Fibroblast of skin of left quadriceps (primary cell): Measurements from ENCODE around the gene KCND2.
"Not testable (repeated sequence)": the region's sequence is repeated elsewhere in the genome, so short reads cannot be mapped to it uniquely, and the experiment has no call there.

ENCODE experiments used
- DNase-seq, 2 experiments: peaks; one replicate each; pipeline ENCODE4 v3.0.0-alpha.2; 2013; ENCODE audit warnings: low read depth in 2 of 2

The KCND2 gene

GRCh38 chr7:120743128-120743527 is 470.2 kb downstream of the KCND2 start:
- no peak for DNase-seq

DNA sequence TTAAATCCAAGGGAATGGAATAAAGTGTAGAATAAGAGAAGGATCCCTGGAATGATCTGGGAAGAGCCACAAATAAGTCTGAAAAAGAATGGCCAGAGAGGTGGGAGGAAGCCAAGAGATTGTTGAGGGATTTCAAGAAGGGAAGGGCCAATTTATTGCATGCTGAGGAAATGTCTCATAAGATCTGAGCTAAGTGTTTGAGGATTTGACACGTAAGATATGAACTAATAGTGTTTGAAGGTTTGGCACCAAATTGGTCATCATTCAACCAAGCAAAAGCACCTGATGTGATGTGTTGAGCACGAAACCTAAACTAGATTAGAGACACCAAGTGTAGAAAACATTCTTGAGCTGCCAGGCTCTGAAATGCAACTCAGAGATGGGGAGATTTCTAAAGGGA is 487.1 kb downstream of the KCND2 start:
- no peak for DNase-seq

GRCh38 chr7:120760851-120761250 is 487.9 kb downstream of the KCND2 start:
- DNase-seq, result no peak

DNA sequence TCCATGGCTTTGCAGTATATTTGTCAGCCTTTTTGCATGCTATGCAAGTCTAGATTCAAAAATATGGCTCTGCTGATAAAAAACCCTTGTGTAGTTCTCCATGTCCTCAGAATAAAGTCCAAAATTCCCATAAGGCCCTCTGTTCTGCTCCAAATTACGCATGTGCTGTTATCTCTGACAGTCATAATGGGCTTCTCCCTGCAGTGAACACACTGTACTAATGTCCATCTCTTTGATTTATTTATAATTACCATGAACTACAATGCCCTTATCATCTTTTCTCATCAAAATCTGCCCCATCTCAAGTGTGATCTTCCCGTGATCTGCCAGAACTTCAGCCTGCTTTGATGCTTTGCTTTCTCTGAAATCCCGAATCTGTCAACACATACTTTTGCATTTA is 497.2 kb downstream of the KCND2 start:
- DNase-seq, result no peak

DNA sequence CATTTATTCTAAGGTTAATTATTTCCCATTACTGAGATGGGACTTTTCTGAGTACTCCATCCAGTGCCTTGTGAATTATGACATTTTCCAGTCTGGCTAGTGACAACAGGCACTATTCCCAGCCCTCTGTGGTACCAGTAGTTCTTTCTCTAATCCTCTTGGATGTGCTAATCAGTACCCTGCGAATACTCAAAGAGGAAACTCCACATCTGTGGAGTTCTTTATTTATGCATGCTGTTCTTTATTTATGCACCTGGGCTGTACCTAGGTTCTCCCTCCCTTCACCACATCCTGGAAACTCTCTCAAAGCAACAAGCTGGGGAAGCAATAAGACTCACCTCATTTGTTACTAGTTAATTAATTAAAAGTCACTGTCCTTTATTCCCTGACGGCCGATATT is 501.5 kb downstream of the KCND2 start:
- no peak for DNase-seq

DNA sequence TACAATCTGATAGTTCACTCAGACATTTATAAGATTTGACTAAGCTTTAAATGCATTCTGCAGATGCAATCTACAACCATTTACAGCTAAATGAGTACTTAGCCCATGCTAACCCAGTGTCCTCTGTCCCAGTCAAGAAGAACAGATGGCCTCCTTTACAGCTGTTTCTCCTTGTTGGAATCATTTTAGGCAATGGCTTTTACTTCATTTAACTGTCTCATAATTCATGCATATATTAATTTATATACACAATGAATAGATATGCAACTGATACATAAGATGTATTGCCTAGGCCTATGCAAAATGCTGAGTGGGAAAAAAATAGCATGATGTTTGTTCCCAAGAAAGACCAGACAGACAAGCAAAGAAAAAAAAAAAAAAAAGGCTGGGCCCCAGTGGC is 502.8 kb downstream of the KCND2 start:
- no peak for DNase-seq

- not testable (repeated sequence) for DNase-seq
Measured at GRCh38 chr7:120779078-120779477, 506.1 kb downstream of the KCND2 start.

GRCh38 chr7:120780451-120780850 is 507.5 kb downstream of the KCND2 start:
- DNase-seq, result not testable (repeated sequence)

DNA sequence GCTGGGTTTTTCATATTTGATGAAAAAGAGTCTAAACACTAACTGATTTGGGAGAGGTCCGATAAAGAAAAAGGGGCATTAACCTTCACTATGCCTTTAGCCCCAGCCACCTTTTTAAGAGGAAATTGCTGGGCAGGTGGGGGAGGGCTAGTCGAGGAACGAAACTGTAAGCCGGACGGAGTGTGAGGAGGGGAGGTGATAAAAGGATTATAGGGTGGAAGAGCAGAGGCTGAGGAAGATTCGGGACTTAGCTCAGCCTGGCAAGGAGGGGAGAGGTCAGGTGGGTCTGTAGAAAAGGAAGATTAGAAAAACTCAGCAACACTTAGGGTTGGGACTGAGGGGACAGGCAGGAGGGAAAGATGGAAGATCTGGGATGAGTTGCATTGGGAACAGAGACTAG is 508.0 kb downstream of the KCND2 start:
- DNase-seq, result no peak

- DNase-seq, result not testable (repeated sequence)
Measured at GRCh38 chr7:120781924-120782323, 508.9 kb downstream of the KCND2 start.

GRCh38 chr7:120783273-120783672 is 510.3 kb downstream of the KCND2 start:
- DNase-seq, result no peak

DNA sequence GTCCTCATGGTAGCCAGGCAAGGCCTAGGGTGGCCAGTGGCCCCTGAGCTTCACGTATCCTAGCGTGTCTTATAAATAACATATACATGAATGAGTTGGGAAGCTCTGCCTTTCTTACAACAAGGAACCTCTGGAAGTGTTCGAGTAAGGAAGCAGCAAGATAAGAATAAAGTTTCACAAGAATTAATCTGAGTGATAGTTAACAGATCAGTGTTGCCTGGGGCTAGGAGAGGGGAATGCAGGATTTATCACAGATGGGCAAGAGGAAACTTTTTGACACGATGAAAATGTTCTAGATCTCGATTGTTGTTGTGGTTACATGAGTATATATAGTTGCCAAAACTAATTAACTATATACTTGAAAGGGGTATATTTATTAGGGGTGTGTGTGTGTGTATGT is 510.7 kb downstream of the KCND2 start:
- no peak for DNase-seq

GRCh38 chr7:120785095-120785494 is 512.1 kb downstream of the KCND2 start:
- DNase-seq, result no peak

GRCh38 chr7:120792091-120792860 is 519.3 kb downstream of the KCND2 start:
- peak; percentile 29 to 36 for DNase-seq

- no peak for DNase-seq
Measured at GRCh38 chr7:120792861-120793130, 519.8 kb downstream of the KCND2 start.

DNA sequence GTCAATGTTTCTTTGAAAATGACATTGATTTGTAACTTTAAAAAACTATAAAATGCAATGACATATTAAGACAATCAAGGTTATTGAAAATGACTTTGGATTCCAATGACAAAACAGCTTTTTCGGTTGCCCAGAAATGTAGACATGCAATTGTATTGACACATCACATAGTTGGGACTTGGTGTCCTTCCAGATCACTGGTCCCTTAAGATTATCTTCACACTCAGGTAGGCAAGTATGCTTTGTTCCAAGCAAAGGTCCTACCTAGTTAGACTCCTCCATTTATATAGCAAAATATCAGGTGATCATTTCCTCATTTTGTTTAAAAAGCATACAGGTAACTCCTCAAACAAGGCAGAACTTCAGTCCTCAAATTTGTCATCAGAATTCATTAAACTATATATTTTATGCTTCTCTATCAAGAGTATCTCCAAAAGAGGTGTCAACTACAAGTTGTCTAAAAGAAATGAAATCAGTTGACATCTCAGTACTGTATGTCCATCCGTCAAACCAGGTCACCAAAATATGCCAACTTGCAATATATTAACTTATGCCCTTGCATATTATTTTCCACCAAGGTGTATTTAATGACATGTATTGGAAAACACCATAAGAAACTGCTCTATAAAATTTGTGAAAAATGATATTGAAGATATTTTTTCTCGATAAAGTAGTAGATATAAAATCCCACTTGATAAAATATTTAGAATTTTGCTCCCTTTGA is 520.4 kb downstream of the KCND2 start:
- DNase-seq, result no peak

- DNase-seq, result no peak
Measured at GRCh38 chr7:120794106-120794729, 521.2 kb downstream of the KCND2 start.

GRCh38 chr7:120797026-120797645 is 524.2 kb downstream of the KCND2 start:
- no peak for DNase-seq

GRCh38 chr7:120799147-120799546 is 526.2 kb downstream of the KCND2 start:
- DNase-seq, result no peak
